Sigmoid colon (tissue), 4 donors: ENCODE measurements around the gene KIAA2012.

Experiments used
- EP300 ChIP-seq, 4 donors: sonication (generic); formaldehyde crosslinking; IDR thresholded peaks; one replicate each; pipeline ENCODE4 v1.6.1; 2017; ENCODE audit warnings: antibody characterized with exemption in 4 of 4
- POLR2A ChIP-seq, 2 donors: fragments of 450-650 bp; IDR thresholded peaks; one replicate each; pipeline ENCODE4 v1.6.1; 2016; ENCODE audit warnings: antibody characterized with exemption in 2 of 2, mild to moderate bottlenecking in 2 of 2, moderate library complexity in 2 of 2
- TF ChIP-seq, protein P1 (sequence below), 4 experiments: fragments of 450-650 bp in 3 of 4; fragments of 200-600 bp in 1 of 4; IDR thresholded peaks; one replicate each; pipeline ENCODE4 v1.5.1; 2016 to 2019; ENCODE audit warnings: antibody characterized with exemption in 4 of 4, mild to moderate bottlenecking in 3 of 4, moderate library complexity in 2 of 4

DNA sequence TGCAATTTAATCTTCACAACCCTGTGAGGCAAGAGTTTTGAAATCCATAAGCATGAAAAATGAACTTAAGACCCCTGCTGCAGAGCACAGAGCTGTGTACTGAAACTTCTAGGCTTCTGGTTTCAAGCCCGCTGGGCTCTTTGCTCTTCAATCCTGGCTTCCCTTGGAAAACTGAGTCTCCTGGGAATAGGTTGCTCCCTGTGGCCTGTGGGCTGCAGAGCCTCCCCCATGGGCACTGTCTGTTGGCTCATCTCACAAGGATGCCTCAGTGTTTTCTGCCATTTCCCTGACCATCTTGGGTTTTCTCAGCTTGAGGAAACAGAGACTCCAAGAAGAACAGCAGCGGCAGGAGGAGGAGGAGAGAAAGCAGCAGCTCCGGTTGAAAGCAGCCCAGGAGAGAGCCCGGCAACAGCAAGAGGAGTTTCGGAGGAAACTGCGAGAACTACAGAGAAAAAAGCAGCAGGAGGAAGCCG is 120.9 kb downstream of the KIAA2012 start:
- TF ChIP-seq, protein P1, sequence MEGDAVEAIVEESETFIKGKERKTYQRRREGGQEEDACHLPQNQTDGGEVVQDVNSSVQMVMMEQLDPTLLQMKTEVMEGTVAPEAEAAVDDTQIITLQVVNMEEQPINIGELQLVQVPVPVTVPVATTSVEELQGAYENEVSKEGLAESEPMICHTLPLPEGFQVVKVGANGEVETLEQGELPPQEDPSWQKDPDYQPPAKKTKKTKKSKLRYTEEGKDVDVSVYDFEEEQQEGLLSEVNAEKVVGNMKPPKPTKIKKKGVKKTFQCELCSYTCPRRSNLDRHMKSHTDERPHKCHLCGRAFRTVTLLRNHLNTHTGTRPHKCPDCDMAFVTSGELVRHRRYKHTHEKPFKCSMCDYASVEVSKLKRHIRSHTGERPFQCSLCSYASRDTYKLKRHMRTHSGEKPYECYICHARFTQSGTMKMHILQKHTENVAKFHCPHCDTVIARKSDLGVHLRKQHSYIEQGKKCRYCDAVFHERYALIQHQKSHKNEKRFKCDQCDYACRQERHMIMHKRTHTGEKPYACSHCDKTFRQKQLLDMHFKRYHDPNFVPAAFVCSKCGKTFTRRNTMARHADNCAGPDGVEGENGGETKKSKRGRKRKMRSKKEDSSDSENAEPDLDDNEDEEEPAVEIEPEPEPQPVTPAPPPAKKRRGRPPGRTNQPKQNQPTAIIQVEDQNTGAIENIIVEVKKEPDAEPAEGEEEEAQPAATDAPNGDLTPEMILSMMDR (IDR thresholded peaks at IDR 0.05), result no peak
- TF ChIP-seq POLR2A (IDR thresholded peaks at IDR 0.05), result no peak
- no peak for TF ChIP-seq EP300 (IDR thresholded peaks at IDR 0.05)
